HL-60/S4 treated with retinoic acid at 250 ng/mL for 4 days and 3 days (cell line): ENCODE data around the gene VSIG10L2.

ENCODE experiments used
- in situ Hi-C: fragments of 300-500 bp; cut with MboI; formaldehyde crosslinking; loops from 2 replicates; pipeline ENCODE4 v1.7.0; 2022; ENCODE audit warnings: low sequenced_read_pairs

Gene VSIG10L2

DNA sequence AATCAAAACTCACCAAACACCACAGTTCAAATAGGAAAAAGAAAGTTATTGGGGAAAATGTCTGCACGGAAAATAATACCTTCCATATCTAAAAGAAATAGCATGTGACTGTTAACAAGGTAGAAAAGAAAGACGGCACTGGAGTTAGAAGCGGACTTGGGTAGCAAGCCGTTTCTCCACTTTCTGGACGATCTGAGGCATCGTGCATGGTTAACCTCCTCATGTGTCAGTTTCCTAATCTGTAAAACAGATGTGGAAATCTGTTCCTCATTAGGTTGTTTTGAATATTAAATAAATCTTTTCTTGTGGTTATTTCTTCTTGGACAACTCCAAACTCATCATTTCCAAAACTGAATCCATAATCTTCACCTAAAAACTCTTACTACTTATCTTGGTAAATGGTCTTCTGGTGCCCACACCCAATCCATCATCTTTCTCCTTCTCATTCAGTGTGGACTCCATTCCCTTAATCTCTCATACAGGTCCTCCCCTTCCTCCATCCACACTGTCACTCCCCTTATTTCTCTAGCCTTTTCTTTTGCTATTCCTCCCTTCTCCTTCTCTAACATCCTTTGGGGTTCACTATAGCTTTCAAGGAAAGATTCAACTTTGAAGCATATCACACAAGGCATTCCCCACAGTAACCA, 53.5 kb downstream of the VSIG10L2 start:
- in situ Hi-C loops, result no loop called here

DNA sequence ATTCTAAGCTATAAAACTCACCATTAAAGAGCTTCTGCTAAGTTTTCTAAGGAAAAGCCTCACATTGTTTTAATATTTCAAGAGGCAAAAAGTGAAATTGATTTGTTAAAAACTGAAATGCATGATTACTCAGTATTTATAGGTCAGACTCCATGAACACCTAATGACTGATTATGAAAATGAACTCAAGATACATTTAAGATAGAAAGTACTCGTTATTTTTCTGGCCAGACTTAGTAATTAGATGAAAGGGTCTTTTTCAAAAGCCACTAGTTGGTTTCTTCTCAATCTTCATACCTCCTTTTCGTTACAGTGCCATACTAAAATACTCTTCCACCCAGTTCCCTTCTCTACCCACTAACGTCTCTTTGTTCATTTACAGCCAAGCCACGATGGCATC, 56.3 kb downstream of the VSIG10L2 start:
- in situ Hi-C loops, result no loop called here
